Mesendoderm (in vitro differentiated cells): ENCODE results near the gene IGF1R.

Source experiments
- DNase-seq: peaks from one replicate; pipeline ENCODE4 v3.0.0; 2013
- H2AK5ac ChIP-seq: 2 replicates; pipeline ENCODE4 v1.6.1; 2013; ENCODE audit warnings: low read length, inconsistent platforms
- H2BK120ac ChIP-seq: 2 replicates; pipeline ENCODE4 v1.6.1; 2013; ENCODE audit warnings: low read depth, mild to moderate bottlenecking, low read length, moderate library complexity, mixed read lengths
- H2BK15ac ChIP-seq: replicated peaks from 2 replicates; pipeline ENCODE4 v1.6.1; 2013; ENCODE audit warnings: low read depth, mild to moderate bottlenecking, moderate library complexity
- H2BK5ac ChIP-seq: 2 replicates; pipeline ENCODE4 v1.6.1; 2013; ENCODE audit warnings: low read length, inconsistent platforms
- H3K18ac ChIP-seq: 2 replicates; pipeline ENCODE4 v1.6.1; 2013; ENCODE audit warnings: mild to moderate bottlenecking, low read length, mixed read lengths
- H3K23ac ChIP-seq: one replicate; pipeline ENCODE4 v1.6.1; 2013; ENCODE audit warnings: low read length
- H3K27ac ChIP-seq: 2 replicates; pipeline ENCODE4 v1.5.1; 2013; ENCODE audit warnings: low read depth, mild to moderate bottlenecking, inconsistent platforms, low read length, moderate library complexity
- H3K27me3 ChIP-seq: 2 replicates; pipeline ENCODE4 v1.6.1; 2013; ENCODE audit warnings: low read length, control low read depth, mild to moderate bottlenecking, inconsistent platforms; ENCODE audit not compliant: insufficient read depth, poor library complexity
- H3K36me3 ChIP-seq: 2 replicates; pipeline ENCODE4 v1.6.1; 2013; ENCODE audit warnings: low read length, inconsistent platforms; ENCODE audit not compliant: control insufficient read depth, insufficient read depth
- H3K4ac ChIP-seq: one replicate; pipeline ENCODE4 v1.6.1; 2013; ENCODE audit warnings: low read depth, mild to moderate bottlenecking, low read length, moderate library complexity
- H3K4me1 ChIP-seq: 2 replicates; pipeline ENCODE4 v1.6.1; 2013; ENCODE audit warnings: low read depth, low read length, inconsistent platforms; ENCODE audit not compliant: control insufficient read depth
- H3K4me2 ChIP-seq: 2 replicates; pipeline ENCODE4 v1.6.1; 2013; ENCODE audit warnings: low read length
- H3K4me3 ChIP-seq: 2 replicates; pipeline ENCODE4 v1.5.1; 2013; ENCODE audit warnings: mild to moderate bottlenecking, low read length
- H3K56ac ChIP-seq: one replicate; pipeline ENCODE4 v1.6.1; 2013; ENCODE audit warnings: low read length
- H3K79me1 ChIP-seq: 2 replicates; pipeline ENCODE4 v1.6.1; 2013; ENCODE audit warnings: low read length, inconsistent platforms
- H3K79me2 ChIP-seq: 2 replicates; pipeline ENCODE4 v1.6.1; 2013; ENCODE audit warnings: mild to moderate bottlenecking, low read length; ENCODE audit not compliant: control insufficient read depth, insufficient read depth
- H3K9ac ChIP-seq: 2 replicates; pipeline ENCODE4 v1.6.1; 2013; ENCODE audit warnings: low read length, inconsistent platforms
- H4K5ac ChIP-seq: one replicate; pipeline ENCODE4 v1.6.1; 2013; ENCODE audit warnings: low read length
- H4K8ac ChIP-seq: one replicate; pipeline ENCODE4 v1.6.1; 2013; ENCODE audit warnings: low read depth, mild to moderate bottlenecking, control low read depth, low read length, moderate library complexity
- WGBS: extraction: QIAGEN DNeasy Blood & Tissue Kit; methylation state at CpG from one replicate; pipeline ENCODE4 v1.1.7; 2013; ENCODE audit warnings: low lambda C conversion rate, missing lambda C conversion rate; ENCODE audit not compliant: insufficient coverage; ENCODE audit errors: extremely low coverage; 5-methylcytosine and 5-hydroxymethylcytosine counted together

Gene IGF1R

DNA sequence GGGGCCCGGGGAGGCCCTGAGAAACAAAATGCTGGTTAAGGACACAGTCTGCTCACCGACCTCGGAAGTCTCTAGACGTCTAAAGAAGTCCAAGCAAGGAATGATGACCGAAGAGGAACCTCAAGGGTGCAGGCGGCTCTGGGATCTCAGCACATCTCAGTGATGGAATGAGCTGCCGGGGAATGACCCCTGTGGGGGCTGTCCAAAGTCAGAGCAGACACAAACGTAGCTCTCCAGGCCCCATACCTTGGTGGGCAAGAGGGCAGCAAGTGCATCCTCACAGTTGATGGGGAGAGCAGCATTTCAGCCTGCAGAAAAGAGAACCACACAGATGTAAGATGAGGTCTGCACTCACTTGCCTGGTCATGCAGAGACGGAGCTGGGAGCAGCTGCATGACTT is 129.1 kb downstream of the IGF1R start:
- Histone ChIP-seq H3K56ac (no peak overlapping the region), H3K9ac (no peak overlapping the region), H4K8ac (no peak overlapping the region), H2BK15ac (no peak overlapping the region), H3K18ac (no peak overlapping the region), H2BK5ac (no peak overlapping the region), H3K4me3 (no peak overlapping the region), H3K27me3 (no peaks in the 10 kb centered on the region), H3K4me1 (peaks cover 22% of the 10 kb centered on the region), H3K79me2 (peaks cover 63% of the 10 kb centered on the region), H2AK5ac (no peak overlapping the region), H2BK120ac (no peak overlapping the region), H3K27ac (no peak overlapping the region), H4K5ac (no peak overlapping the region), H3K4ac (no peak overlapping the region), H3K4me2 (no peak overlapping the region), H3K79me1 (peaks cover 18% of the 10 kb centered on the region), H3K23ac (no peak overlapping the region), H3K36me3 (no peaks in the 10 kb centered on the region)
- no peak for DNase-seq
- no CpG with 5 or more reads among the region's 9 CpGs for WGBS

DNA sequence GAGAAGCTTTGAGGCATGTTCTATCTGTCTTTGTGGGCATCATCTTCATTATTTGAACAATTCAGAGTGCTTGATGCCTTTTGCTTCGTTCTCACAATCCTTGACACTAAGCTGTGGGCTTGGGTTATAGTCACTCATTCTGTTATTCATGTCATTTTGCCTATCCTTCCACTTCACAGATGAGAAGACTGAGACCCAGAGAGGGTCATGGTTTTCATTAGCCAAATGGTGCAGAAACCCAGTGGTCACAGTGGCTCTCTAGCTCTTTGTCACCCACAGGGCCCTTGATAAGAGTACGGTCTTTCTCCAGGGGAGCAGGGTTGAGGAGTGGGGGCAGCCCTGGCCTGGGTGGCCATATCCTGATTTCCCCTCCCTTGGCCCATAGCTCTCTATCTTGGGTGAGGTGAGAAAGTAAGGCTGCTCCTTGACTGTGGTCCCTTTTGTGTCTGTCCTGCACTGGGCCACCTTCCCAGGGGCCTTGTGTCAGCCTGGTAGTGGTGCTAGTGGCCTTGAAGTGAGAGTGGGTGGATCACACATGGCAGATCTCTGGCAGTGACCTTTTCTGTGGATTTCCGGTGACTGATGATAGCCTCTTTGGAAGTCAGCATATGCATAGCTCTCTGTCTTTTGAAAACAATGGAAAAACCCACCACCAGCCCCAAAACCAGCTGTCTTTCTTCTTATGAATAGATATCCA is 130.1 kb downstream of the IGF1R start:
- no peaks in the 10 kb centered on the region for H3K36me3 ChIP-seq
- no peak overlapping the region for H3K9ac ChIP-seq
- no peak overlapping the region for H3K56ac ChIP-seq
- no peak overlapping the region for H3K18ac ChIP-seq
- no peak overlapping the region for H4K8ac ChIP-seq
- H4K5ac ChIP-seq = no peak overlapping the region
- no peaks in the 10 kb centered on the region for H3K27me3 ChIP-seq
- H3K4me3 ChIP-seq = no peak overlapping the region
- H2BK5ac ChIP-seq = no peak overlapping the region
- no peak overlapping the region for H2BK120ac ChIP-seq
- no peak overlapping the region for H2AK5ac ChIP-seq
- H3K23ac ChIP-seq = no peak overlapping the region
- no peak overlapping the region for H2BK15ac ChIP-seq
- H3K4me2 ChIP-seq = no peak overlapping the region
- peak; percentile 37 for DNase-seq
- no CpG with 5 or more reads among the region's 3 CpGs for WGBS
- H3K4me1 ChIP-seq = peaks cover 18% of the 10 kb centered on the region
- peaks cover 18% of the 10 kb centered on the region for H3K79me1 ChIP-seq
- peak overlapping the region; percentile 12 for H3K27ac ChIP-seq
- H3K79me2 ChIP-seq = peaks cover 59% of the 10 kb centered on the region
- no peak overlapping the region for H3K4ac ChIP-seq

GRCh38 chr15:98778960-98779359 is 130.6 kb downstream of the IGF1R start:
- Histone ChIP-seq H2BK5ac (no peak overlapping the region), H3K4me3 (no peak overlapping the region), H3K4ac (no peak overlapping the region), H3K27ac (no peak overlapping the region), H3K27me3 (no peaks in the 10 kb centered on the region), H2BK15ac (no peak overlapping the region), H3K79me2 (peaks cover 56% of the 10 kb centered on the region), H2BK120ac (no peak overlapping the region), H3K36me3 (no peaks in the 10 kb centered on the region), H3K4me1 (peaks cover 16% of the 10 kb centered on the region), H3K4me2 (no peak overlapping the region), H3K23ac (no peak overlapping the region), H3K56ac (no peak overlapping the region), H3K18ac (no peak overlapping the region), H3K79me1 (peaks cover 18% of the 10 kb centered on the region), H2AK5ac (no peak overlapping the region), H4K8ac (no peak overlapping the region), H3K9ac (no peak overlapping the region), H4K5ac (no peak overlapping the region)
- no CpG with 5 or more reads among the region's 4 CpGs for WGBS
- DNase-seq = no peak

DNA sequence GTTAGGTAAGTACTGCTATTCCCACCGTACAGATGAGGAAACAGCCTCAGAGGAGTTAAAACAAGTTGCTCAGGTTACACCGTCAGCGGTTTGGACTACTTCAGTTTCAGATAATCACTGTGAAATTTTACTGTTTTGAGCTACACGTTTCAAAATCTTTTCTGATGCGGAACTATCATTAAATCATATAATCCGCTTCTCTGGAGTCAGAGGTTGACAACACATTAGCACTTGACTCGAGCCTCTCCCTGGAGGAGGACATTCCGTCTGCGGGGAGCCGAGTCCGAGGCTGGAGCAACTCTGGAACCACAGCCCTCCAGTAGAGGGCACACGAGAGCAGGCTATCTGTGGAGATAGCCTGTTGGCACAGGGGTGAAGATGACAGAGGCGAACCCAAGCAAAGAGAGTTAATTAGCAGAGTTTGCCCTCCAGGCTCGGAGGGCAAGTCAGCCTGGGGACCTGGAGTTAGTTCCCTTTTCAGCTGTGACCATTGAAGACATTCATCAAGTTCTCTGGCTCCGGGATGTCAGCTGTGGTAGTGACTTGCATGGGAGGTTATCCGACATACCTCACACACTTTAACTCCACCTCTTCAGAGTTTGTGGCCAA is 131.2 kb downstream of the IGF1R start:
- Histone ChIP-seq H3K79me1 (peaks cover 16% of the 10 kb centered on the region), H2BK5ac (no peak overlapping the region), H3K4me1 (peaks cover 13% of the 10 kb centered on the region), H3K36me3 (no peaks in the 10 kb centered on the region), H3K23ac (no peak overlapping the region), H3K27me3 (no peaks in the 10 kb centered on the region), H4K5ac (no peak overlapping the region), H2BK120ac (no peak overlapping the region), H3K4ac (no peak overlapping the region), H2AK5ac (no peak overlapping the region), H3K18ac (no peak overlapping the region), H3K4me2 (no peak overlapping the region), H2BK15ac (no peak overlapping the region), H3K56ac (no peak overlapping the region), H3K9ac (no peak overlapping the region), H3K79me2 (peaks cover 54% of the 10 kb centered on the region), H3K27ac (no peak overlapping the region), H3K4me3 (no peak overlapping the region), H4K8ac (no peak overlapping the region)
- DNase-seq = peak; percentile 97
- WGBS = no CpG with 5 or more reads among the region's 16 CpGs

- H3K79me2 ChIP-seq = peaks cover 46% of the 10 kb centered on the region
- no CpG with 5 or more reads among the region's 1 CpG for whole genome bisulfite sequencing
These were observed 133.5 kb downstream of the IGF1R start for GRCh38 chr15:98781838-98782237.

More at GRCh38 chr15:98781838-98782237, 133.5 kb downstream of the IGF1R start:
- Histone ChIP-seq H4K8ac (no peak overlapping the region), H3K4me3 (no peak overlapping the region), H2BK15ac (no peak overlapping the region), H3K36me3 (no peaks in the 10 kb centered on the region), H4K5ac (no peak overlapping the region), H3K23ac (no peak overlapping the region), H3K9ac (no peak overlapping the region), H3K27me3 (no peaks in the 10 kb centered on the region), H2AK5ac (no peak overlapping the region), H3K27ac (no peak overlapping the region), H2BK120ac (no peak overlapping the region), H3K18ac (no peak overlapping the region), H3K4me2 (no peak overlapping the region), H3K79me1 (peaks cover 9% of the 10 kb centered on the region), H3K4ac (no peak overlapping the region), H2BK5ac (no peak overlapping the region), H3K56ac (no peak overlapping the region), H3K4me1 (peaks cover 9% of the 10 kb centered on the region)
- DNase-seq = no peak
